RWPE2 (cell line): ENCODE measurements around the gene AP2A1.

Experiments
- ATAC-seq: fragments of 200-7000 bp; cut with Tn5 transposase; 3 replicates; pipeline ENCODE4 v1.9.1; 2021; ENCODE audit warnings: low read depth
- DNase-seq: peaks from one replicate; pipeline ENCODE4 v3.0.0-alpha.2; 2020; ENCODE audit warnings: low spot score
- H3K27ac ChIP-seq: fragments of 450-650 bp; 2 replicates; pipeline ENCODE4 v1.5.1; 2017; ENCODE audit warnings: mild to moderate bottlenecking; ENCODE audit not compliant: poor library complexity, severe bottlenecking
- H3K27me3 ChIP-seq: fragments of 250-450 bp; sonication (Bioruptor Pico); 2 replicates; pipeline ENCODE4 v1.5.1; 2021; ENCODE audit warnings: mild to moderate bottlenecking, moderate library complexity; ENCODE audit not compliant: insufficient read depth, poor library complexity, severe bottlenecking
- H3K36me3 ChIP-seq: fragments of 250-450 bp; sonication (Bioruptor Pico); 2 replicates; pipeline ENCODE4 v1.5.1; 2020; ENCODE audit warnings: low read depth, mild to moderate bottlenecking, moderate library complexity
- H3K4me1 ChIP-seq: fragments of 250-450 bp; sonication (Bioruptor Pico); 2 replicates; pipeline ENCODE4 v1.5.1; 2021; ENCODE audit warnings: mild to moderate bottlenecking, moderate library complexity; ENCODE audit not compliant: insufficient read depth, poor library complexity, severe bottlenecking
- H3K4me3 ChIP-seq: fragments of 250-450 bp; sonication (Bioruptor Pico); 2 replicates; pipeline ENCODE4 v1.5.1; 2021; ENCODE audit warnings: mild to moderate bottlenecking, moderate library complexity; ENCODE audit not compliant: severe bottlenecking
- H3K9me3 ChIP-seq: fragments of 250-450 bp; sonication (Bioruptor Pico); 2 replicates; pipeline ENCODE4 v1.5.1; 2021; ENCODE audit warnings: mild to moderate bottlenecking, moderate library complexity; ENCODE audit not compliant: severe bottlenecking
- CTCF ChIP-seq: fragments of 450-650 bp; IDR thresholded peaks from one replicate; pipeline ENCODE4 v1.5.1; 2017; ENCODE audit warnings: mild to moderate bottlenecking, moderate library complexity; ENCODE audit not compliant: poor library complexity, severe bottlenecking

Gene AP2A1

GRCh38 chr19:49782515-49782914 lies 15.7 kb downstream of the AP2A1 start:
- no peak for ATAC-seq
- H3K9me3 ChIP-seq = no peaks in the 10 kb centered on the region
- no peak for TF ChIP-seq CTCF
- no peaks in the 10 kb centered on the region for H3K27me3 ChIP-seq
- H3K36me3 ChIP-seq = peaks cover 38% of the 10 kb centered on the region
- no peaks in the 10 kb centered on the region for H3K4me1 ChIP-seq
- DNase-seq = no peak
- H3K27ac ChIP-seq = no peak overlapping the region
- no peak overlapping the region for H3K4me3 ChIP-seq

GRCh38 chr19:49786376-49786820 lies 19.6 kb downstream of the AP2A1 start:
- Histone ChIP-seq H3K4me1 (no peaks in the 10 kb centered on the region), H3K4me3 (no peak overlapping the region), H3K9me3 (no peaks in the 10 kb centered on the region), H3K36me3 (peaks cover 44% of the 10 kb centered on the region), H3K27ac (peak overlapping the region; percentile 8), H3K27me3 (no peaks in the 10 kb centered on the region)
- no peak for DNase-seq
- ATAC-seq = peak; percentile 42; the same call in 1 of the 3 replicates
- TF ChIP-seq CTCF = no peak

- H3K4me1 ChIP-seq = no peaks in the 10 kb centered on the region
- no peak overlapping the region for H3K27ac ChIP-seq
- TF ChIP-seq CTCF = no peak
- no peaks in the 10 kb centered on the region for H3K27me3 ChIP-seq
- H3K9me3 ChIP-seq = no peaks in the 10 kb centered on the region
- peaks cover 42% of the 10 kb centered on the region for H3K36me3 ChIP-seq
- no peak for DNase-seq
- H3K4me3 ChIP-seq = no peak overlapping the region
- ATAC-seq = no peak
Observed at GRCh38 chr19:49787746-49788145, 20.9 kb downstream of the AP2A1 start.

GRCh38 chr19:49788857-49789256 lies 22.1 kb downstream of the AP2A1 start:
- Histone ChIP-seq H3K36me3 (peaks cover 40% of the 10 kb centered on the region), H3K9me3 (no peaks in the 10 kb centered on the region), H3K4me1 (no peaks in the 10 kb centered on the region), H3K27ac (no peak overlapping the region), H3K4me3 (no peak overlapping the region), H3K27me3 (no peaks in the 10 kb centered on the region)
- TF ChIP-seq CTCF = no peak
- no peak for DNase-seq
- no peak for ATAC-seq

GRCh38 chr19:49790866-49791265 lies 24.1 kb downstream of the AP2A1 start:
- Histone ChIP-seq H3K9me3 (no peaks in the 10 kb centered on the region), H3K4me3 (no peak overlapping the region), H3K36me3 (peaks cover 41% of the 10 kb centered on the region), H3K4me1 (no peaks in the 10 kb centered on the region), H3K27ac (no peak overlapping the region), H3K27me3 (no peaks in the 10 kb centered on the region)
- DNase-seq = no peak
- TF ChIP-seq CTCF = no peak
- ATAC-seq = no peak
